GM12891 (cell line): ENCODE measurements around the gene MAN1A2.
"Not testable (repeated sequence)": the region's sequence is repeated elsewhere in the genome, so short reads cannot be mapped to it uniquely, and the experiment has no call there.

Experiments used
- PAX5 ChIP-seq: IDR thresholded peaks from 2 replicates; pipeline ENCODE4 v1.6.1; 2011; ENCODE audit warnings: low read length, moderate library complexity, mild to moderate bottlenecking; ENCODE audit not compliant: insufficient read depth, severe bottlenecking
- POLR2A ChIP-seq: IDR thresholded peaks from 2 replicates; pipeline ENCODE4 v1.6.1; 2011; ENCODE audit warnings: low read depth, low read length, control low read depth
- POLR2AphosphoS5 ChIP-seq: IDR thresholded peaks from 2 replicates; pipeline ENCODE4 v1.6.1; 2011; ENCODE audit warnings: low read depth, low read length, control low read depth
- POU2F2 ChIP-seq: IDR thresholded peaks from 2 replicates; pipeline ENCODE4 v1.6.1; 2011; ENCODE audit warnings: low read depth, mild to moderate bottlenecking, control low read depth, low read length, moderate library complexity
- TAF1 ChIP-seq: IDR thresholded peaks from 2 replicates; pipeline ENCODE4 v1.6.1; 2011; ENCODE audit warnings: low read depth, low read length, control low read depth

- not testable (repeated sequence) for TF ChIP-seq POLR2AphosphoS5, POLR2A, POU2F2, TAF1, PAX5
These were observed 8.7 kb upstream of the MAN1A2 start for GRCh38 chr1:117358604-117358887.
